ENCODE measurements around the gene MED17.

MED17 gene

GRCh38 chr11:93775289-93775688 is 8.8 kb upstream of the MED17 start:
- Histone ChIP-seq H3K4me1 (ENCODE audit: low read length) (no peaks in the 10 kb centered on the region), H3K36me3 (replicated peaks; ENCODE audit: insufficient read depth, low read length) (no peaks in the 10 kb centered on the region), H3K9ac (ENCODE audit: low read length) (no peak overlapping the region), H3K79me2 (ENCODE audit: low read length) (no peaks in the 10 kb centered on the region), H4K20me1 (ENCODE audit: insufficient read depth, low read length) (no peaks in the 10 kb centered on the region), H3K27ac (ENCODE audit: low read length) (no peak overlapping the region), H3K9me2 (replicated peaks; ENCODE audit: insufficient read depth, low read length) (no peaks in the 10 kb centered on the region), H3K9me3 (replicated peaks; ENCODE audit: insufficient read depth, low read length) (no peaks in the 10 kb centered on the region), H3K4me2 (ENCODE audit: low read depth, low read length) (no peak overlapping the region), H3K4me3 (ENCODE audit: low read length) (no peak overlapping the region), H3K27me3 (replicated peaks; ENCODE audit: insufficient read depth, low read length) (no peaks in the 10 kb centered on the region), H2AFZ (ENCODE audit: low read length) (no peak overlapping the region), H3F3A (ENCODE audit: insufficient read depth, low read length) (no peaks in the 10 kb centered on the region)
- peak; percentile 21; the same call in 1 of the 2 replicates for TF ChIP-seq CTCF (IDR thresholded peaks at IDR 0.05; ENCODE audit: low read length)
- TF ChIP-seq EZH2 (optimal IDR thresholded peaks at IDR 0.05; ENCODE audit: low read depth, low read length) = no peak
- no peak for TF ChIP-seq EZH2phosphoT487 (IDR thresholded peaks at IDR 0.05; ENCODE audit: low read length)
- DNase-seq = no peak

GRCh38 chr11:93783362-93783761 is 720 bp upstream of the MED17 start:
- peak overlapping the region; percentile 100; the same call in 1 of the 2 replicates for H3K9ac ChIP-seq (ENCODE audit: low read length)
- H3K4me2 ChIP-seq (ENCODE audit: low read depth, low read length) = peak overlapping the region; percentile 82
- H4K20me1 ChIP-seq (ENCODE audit: insufficient read depth, low read length) = peaks cover 5% of the 10 kb centered on the region; the same call in 1 of the 2 replicates
- peaks cover 11% of the 10 kb centered on the region; the same call in 1 of the 2 replicates for H3F3A ChIP-seq (ENCODE audit: insufficient read depth, low read length)
- no peaks in the 10 kb centered on the region; the same call in 1 of the 2 replicates for H3K36me3 ChIP-seq (replicated peaks; ENCODE audit: insufficient read depth, low read length)
- H2AFZ ChIP-seq (ENCODE audit: low read length) = peak overlapping the region; percentile 97
- peaks cover 10% of the 10 kb centered on the region for H3K4me1 ChIP-seq (ENCODE audit: low read length)
- no peaks in the 10 kb centered on the region for H3K9me3 ChIP-seq (replicated peaks; ENCODE audit: insufficient read depth, low read length)
- DNase-seq = no peak
- peaks cover 46% of the 10 kb centered on the region for H3K79me2 ChIP-seq (ENCODE audit: low read length)
- no peaks in the 10 kb centered on the region for H3K27me3 ChIP-seq (replicated peaks; ENCODE audit: insufficient read depth, low read length)
- H3K9me2 ChIP-seq (replicated peaks; ENCODE audit: insufficient read depth, low read length) = no peaks in the 10 kb centered on the region
- no peak overlapping the region for H3K27ac ChIP-seq (ENCODE audit: low read length)
- TF ChIP-seq EZH2phosphoT487 (IDR thresholded peaks at IDR 0.05; ENCODE audit: low read length) (no peak), CTCF (IDR thresholded peaks at IDR 0.05; ENCODE audit: low read length) (no peak), EZH2 (optimal IDR thresholded peaks at IDR 0.05; ENCODE audit: low read depth, low read length) (no peak)
- H3K4me3 ChIP-seq (ENCODE audit: low read length) = peak overlapping the region; percentile 100

GRCh38 chr11:93783765-93784144 is 327 bp upstream of the MED17 start:
- Histone ChIP-seq H3K9ac (ENCODE audit: low read length) (peak overlapping the region; percentile 100; the same call in 1 of the 2 replicates), H3K4me2 (ENCODE audit: low read depth, low read length) (peak overlapping the region; percentile 82), H3K9me3 (replicated peaks; ENCODE audit: insufficient read depth, low read length) (no peaks in the 10 kb centered on the region), H4K20me1 (ENCODE audit: insufficient read depth, low read length) (peaks cover 5% of the 10 kb centered on the region; the same call in 1 of the 2 replicates), H3K27ac (ENCODE audit: low read length) (peak overlapping the region; percentile 96; the same call in 1 of the 2 replicates), H3K79me2 (ENCODE audit: low read length) (peaks cover 50% of the 10 kb centered on the region), H3K9me2 (replicated peaks; ENCODE audit: insufficient read depth, low read length) (no peaks in the 10 kb centered on the region), H2AFZ (ENCODE audit: low read length) (peak overlapping the region; percentile 97), H3K36me3 (replicated peaks; ENCODE audit: insufficient read depth, low read length) (peaks cover 2% of the 10 kb centered on the region; the same call in 1 of the 2 replicates), H3K27me3 (replicated peaks; ENCODE audit: insufficient read depth, low read length) (no peaks in the 10 kb centered on the region), H3K4me1 (ENCODE audit: low read length) (peaks cover 10% of the 10 kb centered on the region), H3F3A (ENCODE audit: insufficient read depth, low read length) (peaks cover 11% of the 10 kb centered on the region; the same call in 1 of the 2 replicates), H3K4me3 (ENCODE audit: low read length) (peak overlapping the region; percentile 100)
- no peak; the same call in 1 of the 2 replicates for TF ChIP-seq CTCF (IDR thresholded peaks at IDR 0.05; ENCODE audit: low read length)
- no peak for TF ChIP-seq EZH2phosphoT487 (IDR thresholded peaks at IDR 0.05; ENCODE audit: low read length)
- no peak for TF ChIP-seq EZH2 (optimal IDR thresholded peaks at IDR 0.05; ENCODE audit: low read depth, low read length)
- no peak for DNase-seq

All from MM.1S (cell line).